PC-3 (cell line): ENCODE results near the gene SLC9A9.

Experiments
- CTCF ChIP-seq: fragments of 300-600 bp; sonication (generic); conservative IDR thresholded peaks from 2 replicates; pipeline ENCODE4 v1.5.1; 2017; ENCODE audit warnings: antibody characterized with exemption, low read depth, mild to moderate bottlenecking, low read length
- EZH2 ChIP-seq: fragments of 300-600 bp; sonication (generic); IDR thresholded peaks from one replicate; pipeline ENCODE4 v1.6.1; 2017; ENCODE audit warnings: antibody characterized with exemption, mild to moderate bottlenecking, low read length; ENCODE audit not compliant: unreplicated experiment

GRCh38 chr3:143450632-143451031 is 397.6 kb downstream of the SLC9A9 start:
- TF ChIP-seq CTCF, result no peak
- no peak for TF ChIP-seq EZH2
